ENCODE results near the gene DAD1.
"Not testable (repeated sequence)": the region's sequence is repeated elsewhere in the genome, so short reads cannot be mapped to it uniquely, and the experiment has no call there.

DAD1 gene

DNA sequence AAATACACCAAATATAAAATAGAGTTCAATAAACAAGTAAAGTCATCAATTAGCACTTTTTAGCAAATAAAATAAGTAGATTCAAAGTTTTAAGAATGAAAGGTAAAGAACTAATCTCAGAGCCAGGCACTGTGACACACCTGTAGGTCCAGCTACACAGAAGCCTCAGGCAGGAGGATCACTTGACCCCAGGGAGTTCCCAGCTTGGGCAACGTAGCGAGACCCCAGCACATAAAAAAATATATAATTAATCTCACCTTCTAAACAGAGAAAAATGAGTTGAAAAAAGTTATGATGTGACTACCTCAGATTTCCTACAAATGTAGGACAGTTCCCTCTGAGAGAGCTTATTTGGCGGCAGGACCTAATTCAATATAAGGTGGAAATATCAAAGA is 19.3 kb downstream of the DAD1 start:
- DNase-seq (ENCODE audit: low read depth in 1 of 2, low spot score in 1 of 2) = no peak

GRCh38 chr14:22569106-22569736 is 19.8 kb downstream of the DAD1 start:
- DNase-seq (ENCODE audit: low read depth in 1 of 2, low spot score in 1 of 2) = no peak

DNA sequence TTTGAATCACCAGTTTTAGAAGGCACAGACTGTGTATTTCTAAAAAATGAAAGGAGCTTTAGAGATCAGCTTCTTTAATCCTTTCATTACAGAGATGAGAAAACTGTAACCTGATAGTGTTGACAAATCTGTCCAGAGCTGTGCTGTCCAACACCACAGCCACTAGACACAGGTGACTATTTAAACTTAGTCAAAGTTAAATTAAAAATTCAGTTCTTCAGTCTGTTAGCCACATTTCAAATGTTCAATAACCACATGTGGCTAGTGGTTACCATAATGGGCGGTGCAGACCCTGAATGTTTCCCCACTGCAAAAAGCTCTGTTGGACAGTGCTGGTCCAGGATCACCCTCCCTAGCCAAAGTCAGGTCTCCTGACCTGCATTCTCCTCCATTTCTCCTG is 21.6 kb downstream of the DAD1 start:
- DNase-seq (ENCODE audit: low read depth in 1 of 2, low spot score in 1 of 2) = no peak

DNA sequence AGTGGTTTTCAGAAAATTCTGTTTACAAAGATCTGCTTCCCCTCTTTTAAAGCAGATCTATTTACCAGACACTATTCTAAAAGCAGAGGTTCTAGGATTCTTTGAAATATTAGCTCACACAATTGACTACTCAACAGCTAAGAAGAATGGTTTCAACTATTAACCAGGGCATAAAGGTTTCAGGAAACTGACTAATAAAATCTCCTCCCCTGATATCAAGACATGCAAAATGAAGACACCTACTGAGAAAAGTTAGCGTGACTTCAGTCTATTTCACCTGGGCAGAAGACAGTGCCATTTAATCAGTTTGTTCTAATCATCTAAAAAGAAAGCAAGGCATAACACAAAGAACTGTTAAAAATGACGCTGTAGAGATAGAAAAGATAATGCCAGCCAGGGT is 22.2 kb downstream of the DAD1 start:
- no peak for DNase-seq (ENCODE audit: low read depth in 1 of 2, low spot score in 1 of 2)

GRCh38 chr14:22566266-22566665 is 22.8 kb downstream of the DAD1 start:
- DNase-seq (ENCODE audit: low read depth in 1 of 2, low spot score in 1 of 2) = not testable (repeated sequence)

- DNase-seq (ENCODE audit: low read depth in 1 of 2, low spot score in 1 of 2) = no peak
Measured at GRCh38 chr14:22565391-22565945, 23.6 kb downstream of the DAD1 start.

GRCh38 chr14:22564463-22564862 is 24.6 kb downstream of the DAD1 start:
- no peak for DNase-seq (ENCODE audit: low read depth in 1 of 2, low spot score in 1 of 2)

DNA sequence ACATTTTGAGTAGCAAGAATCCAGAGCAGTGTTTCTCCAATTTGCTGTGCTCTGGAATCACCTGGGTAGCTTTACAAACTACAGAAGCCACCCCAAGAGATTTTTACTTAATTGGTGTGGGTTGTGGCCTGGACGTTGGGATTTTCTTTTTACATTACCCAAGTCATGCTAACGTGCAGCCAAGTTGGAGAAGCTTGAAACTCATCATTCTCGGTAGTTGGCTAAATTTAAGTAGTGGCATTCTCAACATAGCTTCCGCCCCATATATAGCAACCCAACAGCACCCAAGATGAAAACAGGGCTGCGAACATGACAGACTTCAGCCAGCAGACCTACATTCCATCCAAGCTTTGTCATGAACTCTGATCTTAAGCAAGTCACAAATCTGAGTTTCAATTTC is 25.0 kb downstream of the DAD1 start:
- DNase-seq (ENCODE audit: low read depth in 1 of 2, low spot score in 1 of 2) = no peak

GRCh38 chr14:22561661-22562579 is 27.1 kb downstream of the DAD1 start:
- peak in 1 of 2 donors; percentile 82 for DNase-seq (ENCODE audit: low read depth in 1 of 2, low spot score in 1 of 2)

- no peak for DNase-seq (ENCODE audit: low read depth in 1 of 2, low spot score in 1 of 2)
Measured at GRCh38 chr14:22561366-22561660, 27.7 kb downstream of the DAD1 start.

- no peak for DNase-seq (ENCODE audit: low read depth in 1 of 2, low spot score in 1 of 2)
Measured at GRCh38 chr14:22560662-22561365, 28.2 kb downstream of the DAD1 start.

DNA sequence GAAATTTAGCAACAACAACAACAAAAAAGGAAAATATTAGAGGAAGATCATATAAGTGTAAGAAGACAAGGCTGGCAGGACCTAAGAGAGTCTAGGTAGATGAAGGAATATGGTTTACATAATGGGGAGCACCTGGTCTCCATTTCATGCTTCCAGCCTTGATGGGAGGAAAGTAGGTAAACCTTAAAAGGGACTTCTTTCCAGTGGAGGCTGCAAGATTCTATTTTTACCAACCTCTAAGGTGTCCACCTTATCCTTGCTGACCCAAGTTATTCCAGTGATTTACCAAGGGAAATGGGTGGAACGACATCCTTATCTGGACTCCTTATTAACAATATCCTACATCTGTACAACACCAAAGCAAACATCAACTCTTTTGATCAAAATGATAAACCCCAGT is 30.0 kb downstream of the DAD1 start:
- DNase-seq (ENCODE audit: low read depth in 1 of 2, low spot score in 1 of 2) = no peak

- DNase-seq (ENCODE audit: low read depth in 1 of 2, low spot score in 1 of 2) = no peak
Measured at GRCh38 chr14:22558221-22558913, 30.7 kb downstream of the DAD1 start.

DNA sequence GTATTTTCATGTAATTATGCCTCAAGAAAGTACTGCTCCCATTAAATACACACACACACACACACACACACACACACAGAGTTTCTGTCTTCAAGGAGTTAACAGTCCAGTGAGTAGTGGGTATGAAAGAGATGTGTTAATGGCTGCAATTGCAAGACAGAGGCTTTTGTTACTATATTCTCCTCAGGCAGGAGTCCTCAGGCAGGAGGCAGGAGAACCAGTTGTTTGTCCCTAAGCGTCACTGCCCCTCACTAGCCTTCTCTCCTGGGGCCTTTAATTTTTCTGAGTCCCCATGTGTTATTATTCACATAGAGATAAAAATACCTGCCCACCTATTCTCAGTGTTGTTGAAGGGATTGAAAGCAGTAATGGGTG is 31.2 kb downstream of the DAD1 start:
- DNase-seq (ENCODE audit: low read depth in 1 of 2, low spot score in 1 of 2) = no peak

- DNase-seq (ENCODE audit: low read depth in 1 of 2, low spot score in 1 of 2) = peak; percentile 92
Measured at GRCh38 chr14:22556990-22557623, 31.9 kb downstream of the DAD1 start.

DNA sequence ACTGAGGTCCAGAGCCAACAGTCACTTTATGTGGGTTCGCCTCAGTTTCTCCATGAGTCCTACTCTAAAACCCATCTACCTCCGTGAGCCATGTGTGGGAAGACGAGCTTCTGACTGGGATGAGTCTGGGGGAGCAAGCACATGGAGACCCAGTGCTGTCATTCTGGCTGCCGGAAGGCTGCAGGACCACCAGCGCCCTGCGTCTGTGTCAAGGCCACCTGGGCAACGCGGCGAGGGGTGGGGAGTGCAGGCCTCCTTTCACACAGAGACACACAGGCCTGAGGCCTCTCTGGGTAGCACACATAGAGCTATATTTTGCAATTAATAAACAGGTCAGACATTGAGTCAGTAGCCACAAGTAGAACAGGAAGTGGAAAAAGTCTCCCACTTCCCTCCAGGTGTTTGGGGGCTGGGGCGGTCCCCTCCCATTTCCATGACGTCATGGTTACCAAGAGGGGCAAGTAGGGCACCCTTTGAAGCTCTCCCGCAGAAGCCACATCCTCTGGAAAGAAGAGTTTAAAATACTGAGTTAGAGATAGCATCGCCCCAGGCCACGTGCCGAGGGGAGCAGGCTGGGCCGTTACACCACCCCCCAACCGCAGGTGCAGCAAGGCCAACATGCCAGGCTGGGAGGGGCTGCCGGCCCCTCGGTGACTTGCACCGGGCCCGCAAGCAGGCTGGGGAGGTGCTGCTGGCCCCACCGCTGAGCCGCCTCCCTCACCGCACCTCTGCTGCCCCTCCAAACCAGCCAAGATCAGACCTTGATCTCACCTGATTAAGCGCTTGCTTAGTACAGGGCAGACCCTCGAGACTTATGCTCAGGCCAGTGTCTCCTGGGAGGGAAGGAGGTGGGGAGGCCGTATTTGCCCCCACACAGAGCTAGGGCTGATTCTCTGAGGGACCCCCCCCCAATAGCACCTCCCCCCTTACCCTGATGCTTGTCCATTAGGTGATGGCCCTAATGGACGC is 32.7 kb downstream of the DAD1 start:
- DNase-seq (ENCODE audit: low read depth in 1 of 2, low spot score in 1 of 2) = peak; percentile 85 to 98

- peak in 1 of 2 donors; percentile 84 for DNase-seq (ENCODE audit: low read depth in 1 of 2, low spot score in 1 of 2)
Measured at GRCh38 chr14:22555384-22556011, 33.5 kb downstream of the DAD1 start.

- peak in 1 of 2 donors; percentile 27 for DNase-seq (ENCODE audit: low read depth in 1 of 2, low spot score in 1 of 2)
Measured at GRCh38 chr14:22554498-22555383, 34.3 kb downstream of the DAD1 start.

Measured in activated CD4-positive, alpha-beta T cell treated with anti-CD3 and anti-CD28 coated beads, Interleukin-2, amount 50 U/mL, for 24 hours (primary cell).